GM19240 (cell line): ENCODE data around the gene COL24A1.
"Not testable (repeated sequence)": the region's sequence is repeated elsewhere in the genome, so short reads cannot be mapped to it uniquely, and the experiment has no call there.

Source experiments
- DNase-seq: peaks from one replicate; pipeline ENCODE4 v3.0.0; 2011; ENCODE audit warnings: low spot score; ENCODE audit not compliant: insufficient read length

The COL24A1 gene

GRCh38 chr1:85816606-85817005, 340.0 kb downstream of the COL24A1 start:
- DNase-seq, result no peak

- no peak for DNase-seq
Observed at GRCh38 chr1:85815906-85816305, 340.7 kb downstream of the COL24A1 start.

- no peak for DNase-seq
Observed at GRCh38 chr1:85806236-85806965, 350.2 kb downstream of the COL24A1 start.

- DNase-seq, result no peak
Observed at GRCh38 chr1:85801520-85801919, 355.1 kb downstream of the COL24A1 start.

DNA sequence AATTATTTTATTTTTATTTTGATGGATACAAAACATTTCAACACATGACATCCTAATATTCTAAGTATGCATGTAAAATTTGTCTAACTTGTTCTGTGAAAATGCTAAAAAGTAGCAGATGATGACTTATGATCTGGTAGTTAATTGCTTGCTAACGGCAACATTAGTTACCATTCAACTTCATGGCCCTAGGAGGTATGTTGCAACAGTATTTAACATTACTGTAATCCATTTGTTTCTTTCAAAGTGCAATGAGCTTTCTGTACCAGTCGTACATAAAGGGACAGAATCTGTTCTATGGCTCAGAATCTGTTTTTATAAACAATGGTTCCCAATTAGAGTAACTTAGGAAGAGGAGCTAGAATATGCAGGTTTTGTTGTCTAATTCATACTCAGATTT, 356.8 kb downstream of the COL24A1 start:
- no peak for DNase-seq

- DNase-seq, result no peak
Observed at GRCh38 chr1:85798419-85798818, 358.2 kb downstream of the COL24A1 start.

DNA sequence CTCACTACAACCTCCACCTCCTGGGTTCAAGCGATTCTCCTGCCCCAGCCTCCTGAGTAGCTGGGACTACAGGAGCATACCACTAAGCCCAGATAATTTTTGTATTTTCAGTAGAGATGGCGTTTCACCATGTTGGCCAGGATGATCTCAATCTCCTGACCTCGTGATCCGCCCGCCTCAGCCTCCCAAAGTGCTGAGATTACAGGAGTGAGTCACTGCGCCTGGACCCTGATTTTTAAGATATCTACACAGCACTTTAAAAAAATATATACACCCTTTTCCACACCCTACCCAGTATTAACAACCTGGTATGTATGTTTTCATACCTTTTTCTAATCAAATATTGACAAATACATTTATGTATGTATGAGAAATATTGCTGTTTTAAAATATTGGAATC, 379.6 kb downstream of the COL24A1 start:
- DNase-seq, result not testable (repeated sequence)

GRCh38 chr1:85762804-85763203, 393.8 kb downstream of the COL24A1 start:
- DNase-seq, result no peak

GRCh38 chr1:85756864-85757263, 399.7 kb downstream of the COL24A1 start:
- DNase-seq, result no peak

DNA sequence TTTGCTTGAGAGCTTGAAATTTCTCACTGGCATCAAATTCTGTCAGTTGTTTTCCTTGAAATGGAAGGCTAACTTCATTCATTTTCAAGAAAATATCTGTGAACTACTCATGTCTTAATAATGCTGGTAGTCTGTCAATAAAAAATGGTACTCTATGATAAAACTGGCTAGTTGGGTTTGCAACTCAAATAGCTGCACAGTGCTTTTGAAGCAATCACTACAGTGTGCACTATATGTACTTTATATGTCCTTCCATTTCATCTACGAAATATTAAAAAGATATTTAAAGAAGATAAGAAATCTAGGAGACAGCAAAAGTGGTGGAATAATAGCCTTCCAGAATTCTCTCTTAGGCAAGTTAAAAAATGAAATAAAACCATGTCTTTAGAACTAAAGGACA, 408.5 kb downstream of the COL24A1 start:
- DNase-seq, result no peak

DNA sequence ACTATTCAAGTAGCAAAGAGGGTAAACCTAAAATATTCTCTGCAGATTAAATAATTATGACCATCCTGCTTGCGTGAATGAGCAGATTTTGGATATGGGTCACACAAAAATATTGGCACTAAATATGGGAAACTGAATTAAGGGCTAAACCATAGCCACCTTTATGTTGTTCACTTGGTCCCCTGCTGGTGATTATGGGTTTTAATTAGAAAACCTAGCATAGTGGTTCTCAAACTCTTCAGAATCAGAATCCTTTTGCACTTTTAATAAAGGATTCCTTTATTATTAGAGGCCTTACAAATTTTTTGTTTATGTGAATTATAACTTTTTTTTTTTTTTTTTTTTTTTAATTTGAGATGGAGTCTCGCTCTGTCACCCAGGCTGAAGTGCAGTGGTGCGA, 409.8 kb downstream of the COL24A1 start:
- no peak for DNase-seq

- no peak for DNase-seq
Observed at GRCh38 chr1:85743814-85744213, 412.8 kb downstream of the COL24A1 start.

GRCh38 chr1:85734931-85735330, 421.6 kb downstream of the COL24A1 start:
- no peak for DNase-seq

DNA sequence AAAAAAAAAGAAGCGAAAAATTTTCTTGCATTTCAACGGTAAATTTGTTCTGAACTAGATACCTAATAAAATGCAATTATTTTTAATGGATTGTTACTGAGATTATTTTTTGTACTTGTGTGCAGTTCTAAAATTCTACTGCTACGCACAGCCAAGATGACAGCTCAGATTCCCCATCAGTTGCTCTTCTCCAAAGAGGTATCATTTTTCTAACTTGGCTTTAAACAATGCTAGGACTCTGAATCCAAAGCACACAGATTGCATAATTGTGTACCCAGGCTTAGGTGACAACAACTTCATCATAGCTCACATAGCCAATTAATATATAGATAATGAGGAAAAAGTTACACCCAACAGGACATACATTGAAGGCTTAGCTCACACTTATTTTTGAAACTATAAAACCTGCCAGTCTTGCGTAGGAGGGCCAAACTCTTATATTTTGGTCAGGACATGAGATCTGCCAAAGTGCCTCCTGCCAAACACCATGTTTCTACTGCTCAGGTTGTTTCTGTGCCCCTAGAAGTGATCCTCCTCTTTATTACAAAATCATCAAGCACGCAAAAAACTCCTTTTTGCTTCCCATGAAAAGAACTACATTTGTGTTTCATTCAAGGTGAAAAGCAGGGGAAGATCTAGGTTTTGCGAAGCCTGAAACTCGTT, 437.8 kb downstream of the COL24A1 start:
- DNase-seq, result no peak

GRCh38 chr1:85714418-85715114, 442.0 kb downstream of the COL24A1 start:
- not testable (repeated sequence) for DNase-seq

GRCh38 chr1:85708829-85709227, 447.7 kb downstream of the COL24A1 start:
- DNase-seq, result no peak

DNA sequence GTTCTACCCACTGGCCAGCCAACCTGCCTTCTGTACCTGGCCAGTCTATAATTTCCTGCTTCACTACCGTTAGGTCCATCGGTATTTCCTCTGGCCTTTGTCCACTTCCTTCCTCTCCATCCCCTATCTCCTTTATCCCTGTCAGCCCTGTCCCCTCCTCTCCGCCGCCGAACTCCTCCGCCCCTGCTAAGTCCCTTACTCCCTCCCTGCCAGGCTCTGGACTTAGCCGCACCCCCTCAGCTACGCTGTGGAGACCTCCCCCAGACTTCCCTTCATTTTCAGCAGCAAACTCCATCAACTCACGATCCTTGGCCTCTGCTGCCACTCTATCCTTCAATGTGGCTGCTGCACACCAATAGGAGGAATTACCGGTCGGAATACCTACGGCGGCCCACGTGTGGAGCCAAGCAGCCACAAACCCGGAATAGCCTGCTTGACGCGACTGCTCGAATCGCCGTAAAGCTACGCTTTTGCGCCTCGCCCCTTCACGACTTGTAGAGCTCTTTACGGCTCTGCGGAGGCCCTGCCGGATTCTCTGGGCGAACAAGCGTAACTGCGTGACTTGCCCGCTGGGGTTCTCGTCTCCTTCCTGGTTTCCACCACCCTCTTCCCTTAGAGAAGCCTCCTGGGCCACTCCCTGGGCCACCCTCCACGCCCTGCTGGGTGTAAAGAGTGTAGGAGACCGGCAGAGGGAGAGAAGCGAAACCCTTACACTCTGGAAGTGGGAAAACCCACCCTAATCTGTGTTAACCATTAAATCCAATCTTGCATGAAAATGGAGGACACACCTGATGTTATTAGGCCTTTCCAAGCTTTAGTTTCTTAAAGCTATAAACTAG, 448.4 kb downstream of the COL24A1 start, which contains the start of gene ZNHIT6:
ZNHIT6 (minus strand) TSS at position 444 of the 839 bp plus-strand sequence; CDS start at position 295, 149 bp downstream.
- DNase-seq, result peak; percentile 42

- DNase-seq, result no peak
Observed at GRCh38 chr1:85707267-85707989, 449.1 kb downstream of the COL24A1 start.

- no peak for DNase-seq
Observed at GRCh38 chr1:85705940-85706339, 450.6 kb downstream of the COL24A1 start.

GRCh38 chr1:85700422-85700821, 456.1 kb downstream of the COL24A1 start:
- no peak for DNase-seq

- no peak for DNase-seq
Observed at GRCh38 chr1:85697895-85698294, 458.7 kb downstream of the COL24A1 start.
